Lung (tissue), 12 donors: Measurements from ENCODE around the gene P2RX7. TPM values are rescaled to one million over a fixed set of nuclear protein-coding genes. Genes with fewer than 3 reads are reported as not detected.

ENCODE experiments used
- ATAC-seq: fragments of 200-7000 bp; cut with Tn5 transposase; one replicate; pipeline ENCODE4 v1.9.1; 2020; ENCODE audit warnings: moderate number of reproducible peaks; ENCODE audit not compliant: insufficient read depth, low FRiP score
- DNase-seq, 3 donors: peaks; one replicate each; pipeline ENCODE4 v3.0.0-alpha.2; 2013 to 2017
- H3K27ac ChIP-seq, 2 donors: one replicate each; pipeline ENCODE4 v1.5.1; 2013; ENCODE audit warnings: mild to moderate bottlenecking in 2 of 2, moderate library complexity in 2 of 2, control low read depth in 1 of 2, inconsistent platforms in 1 of 2, low read depth in 1 of 2, low read length in 1 of 2
- H3K27me3 ChIP-seq, 3 donors: one replicate each; pipeline ENCODE4 v1.5.1; 2013; ENCODE audit warnings: low read length in 2 of 3; ENCODE audit not compliant: control insufficient read depth in 3 of 3, insufficient read depth in 3 of 3
- H3K36me3 ChIP-seq, 4 donors: one replicate each; pipeline ENCODE4 v1.5.1; 2013; ENCODE audit warnings: low read length in 4 of 4, mild to moderate bottlenecking in 1 of 4, moderate library complexity in 1 of 4; ENCODE audit not compliant: control insufficient read depth in 4 of 4, insufficient read depth in 4 of 4
- H3K4me1 ChIP-seq, 5 donors: one replicate each; pipeline ENCODE4 v1.5.1; 2013; ENCODE audit warnings: low read length in 5 of 5, mild to moderate bottlenecking in 2 of 5, moderate library complexity in 1 of 5; ENCODE audit not compliant: control insufficient read depth in 5 of 5, insufficient read depth in 5 of 5
- H3K4me3 ChIP-seq: one replicate; pipeline ENCODE4 v1.5.1; 2013; ENCODE audit warnings: mild to moderate bottlenecking, control low read depth, moderate library complexity
- H3K9ac ChIP-seq, 2 donors: one replicate each; pipeline ENCODE4 v1.5.1; 2013; ENCODE audit warnings: low read length in 2 of 2, control low read depth in 1 of 2; ENCODE audit not compliant: insufficient read depth in 1 of 2
- H3K9me3 ChIP-seq, 4 donors: one replicate each; pipeline ENCODE4 v1.5.1; 2013; ENCODE audit warnings: low read length in 3 of 4, mild to moderate bottlenecking in 1 of 4, moderate library complexity in 1 of 4; ENCODE audit not compliant: control insufficient read depth in 4 of 4, insufficient read depth in 3 of 4
- WGBS, 2 donors: extraction: QIAGEN DNeasy Blood & Tissue Kit; methylation state at CpG; one replicate each; pipeline ENCODE4 v1.1.7; 2013; 5-methylcytosine and 5-hydroxymethylcytosine counted together
- polyA plus RNA-seq, 2 donors: library from polyadenylated mRNA; stranded (reverse); fragments of 200-250 nt; gene quantifications; one replicate each; pipeline ENCODE4 v1.2.1, GENCODE V29; 2013
- total RNA-seq, 2 donors: library from RNA; depleted of rRNA in 1 of 2; stranded (reverse); fragments of >200 nt in 1 of 2; gene quantifications; one replicate each; pipeline ENCODE4 v1.2.1, GENCODE V29; 2014 to 2021
- TF ChIP-seq, protein P1 (sequence below): IDR thresholded peaks from 2 replicates; pipeline ENCODE4 v1.5.1; 2012; ENCODE audit warnings: mild to moderate bottlenecking; ENCODE audit errors: control extremely low read depth, extremely low read depth
- donor health status: control.
- donor health status: control.
- donor health status: Bipolar disorder and iron deficiency.
- donor health status: healthy.
- donor health status: DM: yes; HTN: yes; CAD: no.

The P2RX7 gene
- total and polyA plus RNA-seq, 4 donors = 5.3 to 17.1 (median 8.3) TPM

DNA sequence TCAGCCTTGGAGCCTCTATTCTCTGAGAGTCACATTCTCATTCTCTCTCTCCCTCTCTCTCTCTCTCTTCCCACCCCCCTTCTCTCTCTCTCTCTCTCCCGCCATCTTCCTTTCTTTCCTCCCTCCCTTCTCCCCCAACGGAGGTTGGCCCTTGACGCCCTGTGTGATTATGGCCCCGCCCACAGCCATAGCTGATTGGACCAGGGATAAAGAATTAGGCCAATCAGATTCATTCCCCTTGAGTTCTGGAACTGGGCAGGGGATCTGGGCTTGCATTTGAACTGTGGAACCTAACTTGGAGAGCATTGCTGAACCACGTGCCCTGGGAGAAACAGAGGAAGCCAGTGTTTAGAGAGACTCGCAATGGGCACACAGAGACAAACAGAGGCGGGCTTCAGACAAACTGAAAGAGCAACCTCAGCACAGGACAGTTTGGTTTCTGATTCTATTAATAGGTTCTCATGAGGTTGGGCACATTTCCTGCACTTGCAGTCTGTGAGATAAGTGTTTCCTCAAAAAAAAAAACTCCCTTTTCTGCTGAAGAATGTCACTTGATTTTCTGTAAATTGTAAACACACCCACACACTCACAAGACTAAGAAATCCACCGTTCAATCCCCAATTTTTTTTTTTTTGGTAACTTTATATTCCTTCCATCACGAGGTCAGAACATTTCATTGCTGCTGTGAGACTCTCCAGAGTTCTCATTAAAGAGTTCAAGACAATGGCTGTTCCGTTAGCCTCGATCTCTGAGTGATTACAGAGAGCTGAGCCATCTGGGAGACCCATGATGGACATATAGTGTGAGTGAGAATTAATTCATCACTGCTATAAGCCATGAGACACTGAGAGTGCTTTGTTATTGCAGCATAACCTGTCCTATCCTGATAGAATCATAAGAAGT, 3.5 kb upstream of the P2RX7 start:
- H3K4me3 ChIP-seq = no peak overlapping the region
- peak; percentile 80 for ATAC-seq
- peaks cover 0 to 14% (median 4%) of the 10 kb centered on the region in 5 donors for H3K4me1 ChIP-seq

GRCh38 chr12:121129811-121130147, 2.9 kb upstream of the P2RX7 start:
- Histone ChIP-seq H3K36me3 (no peaks in the 10 kb centered on the region), H3K4me1 (peaks cover 0 to 17% (median 4%) of the 10 kb centered on the region in 5 donors), H3K27ac (peak overlapping the region in 1 of 2 donors; percentile 77), H3K9ac (no peak overlapping the region), H3K27me3 (no peaks in the 10 kb centered on the region), H3K9me3 (no peaks in the 10 kb centered on the region), H3K4me3 (no peak overlapping the region)
- TF ChIP-seq, protein P1, sequence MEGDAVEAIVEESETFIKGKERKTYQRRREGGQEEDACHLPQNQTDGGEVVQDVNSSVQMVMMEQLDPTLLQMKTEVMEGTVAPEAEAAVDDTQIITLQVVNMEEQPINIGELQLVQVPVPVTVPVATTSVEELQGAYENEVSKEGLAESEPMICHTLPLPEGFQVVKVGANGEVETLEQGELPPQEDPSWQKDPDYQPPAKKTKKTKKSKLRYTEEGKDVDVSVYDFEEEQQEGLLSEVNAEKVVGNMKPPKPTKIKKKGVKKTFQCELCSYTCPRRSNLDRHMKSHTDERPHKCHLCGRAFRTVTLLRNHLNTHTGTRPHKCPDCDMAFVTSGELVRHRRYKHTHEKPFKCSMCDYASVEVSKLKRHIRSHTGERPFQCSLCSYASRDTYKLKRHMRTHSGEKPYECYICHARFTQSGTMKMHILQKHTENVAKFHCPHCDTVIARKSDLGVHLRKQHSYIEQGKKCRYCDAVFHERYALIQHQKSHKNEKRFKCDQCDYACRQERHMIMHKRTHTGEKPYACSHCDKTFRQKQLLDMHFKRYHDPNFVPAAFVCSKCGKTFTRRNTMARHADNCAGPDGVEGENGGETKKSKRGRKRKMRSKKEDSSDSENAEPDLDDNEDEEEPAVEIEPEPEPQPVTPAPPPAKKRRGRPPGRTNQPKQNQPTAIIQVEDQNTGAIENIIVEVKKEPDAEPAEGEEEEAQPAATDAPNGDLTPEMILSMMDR = no peak
- 85 to 92% methylated on average over 4 of the region's 4 CpGs for WGBS, 2 donors
- DNase-seq (no peak), ATAC-seq (no peak)

More for the DNA sequence above, 3.5 kb upstream of the P2RX7 start:
- DNase-seq = peak; percentile 38 to 61 (median 53)
- peak overlapping the region in 1 of 2 donors; percentile 79 for H3K27ac ChIP-seq
- no peaks in the 10 kb centered on the region for H3K36me3 ChIP-seq
- WGBS, 2 donors = 4 to 5% methylated on average over 11 of the region's 11 CpGs
- H3K9ac ChIP-seq = no peak overlapping the region
- no peaks in the 10 kb centered on the region for H3K9me3 ChIP-seq
- TF ChIP-seq, protein P1 = no peak
- H3K27me3 ChIP-seq = no peaks in the 10 kb centered on the region

DNA sequence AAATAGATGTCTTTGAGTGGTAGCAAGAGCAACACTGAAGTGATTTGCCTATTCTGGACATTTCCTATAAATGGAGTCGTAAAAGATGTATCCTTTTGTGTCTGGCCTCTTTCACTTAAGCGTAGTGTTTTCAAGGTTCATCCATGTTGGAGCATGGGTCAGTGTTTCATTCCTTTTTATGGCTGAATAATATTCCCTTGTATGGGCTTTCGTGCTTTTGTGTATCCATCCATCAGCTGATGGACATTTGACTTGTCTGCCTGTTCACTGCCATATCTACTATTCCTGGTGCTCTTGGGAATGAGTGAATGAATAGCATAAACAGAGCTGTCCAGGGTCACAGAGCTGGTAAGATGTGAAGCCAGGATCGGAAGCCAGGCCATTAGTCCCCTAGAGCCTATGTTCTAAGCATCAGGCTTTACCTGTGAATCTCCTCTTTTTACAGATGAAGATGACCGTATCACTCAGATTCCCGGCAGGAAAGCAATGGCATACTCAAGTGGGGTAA, 1.8 kb upstream of the P2RX7 start:
- Histone ChIP-seq H3K4me1 (peaks cover 0 to 17% (median 4%) of the 10 kb centered on the region in 5 donors), H3K4me3 (no peak overlapping the region), H3K9ac (no peak overlapping the region), H3K36me3 (no peaks in the 10 kb centered on the region), H3K27me3 (no peaks in the 10 kb centered on the region), H3K9me3 (no peaks in the 10 kb centered on the region), H3K27ac (no peak overlapping the region)
- no peak for ATAC-seq
- DNase-seq = no peak
- TF ChIP-seq, protein P1 = no peak
- WGBS, 2 donors = 83 to 85% methylated on average over 6 of the region's 6 CpGs
